Hepatocyte (in vitro differentiated cells): ENCODE measurements around the gene PARP12. TPM values are rescaled to one million over a fixed set of nuclear protein-coding genes. Genes with fewer than 3 reads are reported as not detected.

Experiments
- DNase-seq: peaks from one replicate; pipeline ENCODE4 v3.0.0-alpha.2; 2016; ENCODE audit warnings: low spot score
- H2AFZ ChIP-seq: fragments of 200-600 bp; sonication (generic); 2 replicates; pipeline ENCODE4 v1.6.0; 2016; ENCODE audit warnings: antibody characterized with exemption, mild to moderate bottlenecking
- H3K27ac ChIP-seq: fragments of 200-600 bp; sonication (generic); 2 replicates; pipeline ENCODE4 v1.5.1; 2016; ENCODE audit warnings: mild to moderate bottlenecking
- H3K27me3 ChIP-seq: fragments of 200-600 bp; sonication (generic); 2 replicates; pipeline ENCODE4 v1.6.1; 2016
- H3K36me3 ChIP-seq: fragments of 200-600 bp; sonication (generic); replicated peaks from 2 replicates; pipeline ENCODE4 v1.5.1; 2016; ENCODE audit warnings: low read depth; ENCODE audit not compliant: insufficient read depth
- H3K4me1 ChIP-seq: fragments of 200-600 bp; sonication (generic); 2 replicates; pipeline ENCODE4 v1.5.1; 2016; ENCODE audit warnings: mild to moderate bottlenecking, moderate library complexity; ENCODE audit not compliant: insufficient read depth
- H3K4me2 ChIP-seq: fragments of 200-600 bp; sonication (generic); 2 replicates; pipeline ENCODE4 v1.6.0; 2016
- H3K4me3 ChIP-seq: fragments of 200-600 bp; sonication (generic); 2 replicates; pipeline ENCODE4 v1.5.1; 2016; ENCODE audit warnings: mild to moderate bottlenecking
- H3K79me2 ChIP-seq: fragments of 200-600 bp; sonication (generic); 2 replicates; pipeline ENCODE4 v1.6.0; 2017; ENCODE audit warnings: mild to moderate bottlenecking
- H3K9me2 ChIP-seq: fragments of 200-600 bp; sonication (generic); replicated peaks from 2 replicates; pipeline ENCODE4 v1.6.0; 2017; ENCODE audit warnings: mild to moderate bottlenecking; ENCODE audit not compliant: insufficient read depth
- H3K9me3 ChIP-seq: fragments of 200-600 bp; sonication (generic); 2 replicates; pipeline ENCODE4 v1.5.1; 2016; ENCODE audit warnings: low read depth, mild to moderate bottlenecking
- H4K20me1 ChIP-seq: fragments of 200-600 bp; sonication (generic); 2 replicates; pipeline ENCODE4 v1.6.0; 2016; ENCODE audit warnings: mild to moderate bottlenecking; ENCODE audit not compliant: insufficient read depth, poor library complexity, severe bottlenecking
- EZH2 ChIP-seq: fragments of 200-600 bp; sonication (generic); IDR thresholded peaks from 2 replicates; pipeline ENCODE4 v1.6.1; 2016; ENCODE audit warnings: antibody characterized with exemption, mild to moderate bottlenecking, borderline replicate concordance
- EZH2phosphoT487 ChIP-seq: fragments of 200-600 bp; sonication (generic); IDR thresholded peaks from one replicate; pipeline ENCODE4 v1.6.1; 2018; ENCODE audit warnings: antibody characterized with exemption, mild to moderate bottlenecking, low read depth, moderate library complexity; ENCODE audit not compliant: unreplicated experiment, severe bottlenecking
- WGBS: methylation state at CpG from one replicate; pipeline ENCODE4 v1.1.6; 2016; ENCODE audit warnings: low lambda C conversion rate; ENCODE audit errors: missing lambda C conversion rate; 5-methylcytosine and 5-hydroxymethylcytosine counted together
- polyA plus RNA-seq: library from polyadenylated mRNA; unstranded; fragments of >200 nt; fragmentation: Nextera tagmentation; extraction: Ambion mirVana; gene quantifications from 2 replicates; pipeline ENCODE4 v1.2.1, GENCODE V29; 2016
- total RNA-seq: library from RNA; depleted of rRNA; stranded (reverse); fragments of >200 nt; gene quantifications from 2 replicates; pipeline ENCODE4 v1.2.3, GENCODE V29; 2014
- TF ChIP-seq, protein P1 (sequence below): fragments of 200-600 bp; sonication (generic); IDR thresholded peaks from 2 replicates; pipeline ENCODE4 v1.5.1; 2016; ENCODE audit warnings: antibody characterized with exemption, mild to moderate bottlenecking; ENCODE audit not compliant: poor library complexity

PARP12 gene
- total and polyA plus RNA-seq, 2 experiments from 2014 or later = 11.2 to 14.0 TPM

GRCh38 chr7:140078392-140078791 lies 15.6 kb upstream of the PARP12 start:
- Histone ChIP-seq H3K4me1 (no peaks in the 10 kb centered on the region), H3K27me3 (no peaks in the 10 kb centered on the region), H3K9me3 (no peaks in the 10 kb centered on the region), H3K79me2 (no peaks in the 10 kb centered on the region), H3K27ac (no peak overlapping the region), H3K4me2 (no peak overlapping the region), H2AFZ (no peak overlapping the region), H3K36me3 (no peaks in the 10 kb centered on the region), H3K4me3 (no peak overlapping the region), H3K9me2 (no peaks in the 10 kb centered on the region), H4K20me1 (no peaks in the 10 kb centered on the region)
- 92% methylated on average over 13 of the region's 13 CpGs for WGBS
- no peak for DNase-seq
- TF ChIP-seq, protein P1, sequence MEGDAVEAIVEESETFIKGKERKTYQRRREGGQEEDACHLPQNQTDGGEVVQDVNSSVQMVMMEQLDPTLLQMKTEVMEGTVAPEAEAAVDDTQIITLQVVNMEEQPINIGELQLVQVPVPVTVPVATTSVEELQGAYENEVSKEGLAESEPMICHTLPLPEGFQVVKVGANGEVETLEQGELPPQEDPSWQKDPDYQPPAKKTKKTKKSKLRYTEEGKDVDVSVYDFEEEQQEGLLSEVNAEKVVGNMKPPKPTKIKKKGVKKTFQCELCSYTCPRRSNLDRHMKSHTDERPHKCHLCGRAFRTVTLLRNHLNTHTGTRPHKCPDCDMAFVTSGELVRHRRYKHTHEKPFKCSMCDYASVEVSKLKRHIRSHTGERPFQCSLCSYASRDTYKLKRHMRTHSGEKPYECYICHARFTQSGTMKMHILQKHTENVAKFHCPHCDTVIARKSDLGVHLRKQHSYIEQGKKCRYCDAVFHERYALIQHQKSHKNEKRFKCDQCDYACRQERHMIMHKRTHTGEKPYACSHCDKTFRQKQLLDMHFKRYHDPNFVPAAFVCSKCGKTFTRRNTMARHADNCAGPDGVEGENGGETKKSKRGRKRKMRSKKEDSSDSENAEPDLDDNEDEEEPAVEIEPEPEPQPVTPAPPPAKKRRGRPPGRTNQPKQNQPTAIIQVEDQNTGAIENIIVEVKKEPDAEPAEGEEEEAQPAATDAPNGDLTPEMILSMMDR = no peak
- TF ChIP-seq EZH2 (no peak), EZH2phosphoT487 (no peak)

- Histone ChIP-seq H3K27ac (no peak overlapping the region), H3K4me3 (no peak overlapping the region), H4K20me1 (no peaks in the 10 kb centered on the region), H3K4me2 (no peak overlapping the region), H3K9me2 (no peaks in the 10 kb centered on the region), H3K36me3 (no peaks in the 10 kb centered on the region), H3K79me2 (no peaks in the 10 kb centered on the region), H3K4me1 (no peaks in the 10 kb centered on the region), H3K27me3 (no peaks in the 10 kb centered on the region), H2AFZ (no peak overlapping the region), H3K9me3 (no peaks in the 10 kb centered on the region)
- TF ChIP-seq EZH2phosphoT487 = no peak
- no peak for TF ChIP-seq EZH2
- TF ChIP-seq, protein P1 = no peak
- DNase-seq = no peak
- 78% methylated on average over 6 of the region's 6 CpGs for WGBS
These were observed 12.0 kb upstream of the PARP12 start for GRCh38 chr7:140074780-140075179.

GRCh38 chr7:140070546-140070945 lies 7.8 kb upstream of the PARP12 start:
- H3K9me2 ChIP-seq = no peaks in the 10 kb centered on the region
- H3K9me3 ChIP-seq = no peaks in the 10 kb centered on the region
- no peaks in the 10 kb centered on the region for H3K27me3 ChIP-seq
- no peak overlapping the region for H3K4me3 ChIP-seq
- no peak overlapping the region for H2AFZ ChIP-seq
- no peak overlapping the region for H3K4me2 ChIP-seq
- no peaks in the 10 kb centered on the region for H3K4me1 ChIP-seq
- TF ChIP-seq EZH2phosphoT487 (no peak), EZH2 (no peak)
- TF ChIP-seq, protein P1 = no peak
- no peaks in the 10 kb centered on the region for H4K20me1 ChIP-seq
- DNase-seq = no peak
- H3K79me2 ChIP-seq = no peaks in the 10 kb centered on the region
- no peaks in the 10 kb centered on the region for H3K36me3 ChIP-seq
- no peak overlapping the region for H3K27ac ChIP-seq

- Histone ChIP-seq H3K27me3 (no peaks in the 10 kb centered on the region), H3K79me2 (no peaks in the 10 kb centered on the region), H4K20me1 (no peaks in the 10 kb centered on the region), H3K4me3 (no peak overlapping the region), H2AFZ (no peak overlapping the region), H3K27ac (no peak overlapping the region), H3K36me3 (no peaks in the 10 kb centered on the region), H3K9me3 (no peaks in the 10 kb centered on the region), H3K4me2 (no peak overlapping the region), H3K9me2 (no peaks in the 10 kb centered on the region), H3K4me1 (no peaks in the 10 kb centered on the region)
- no peak for DNase-seq
- TF ChIP-seq EZH2phosphoT487 = no peak
- TF ChIP-seq, protein P1 = no peak
- no peak for TF ChIP-seq EZH2
- WGBS = 91% methylated on average over 4 of the region's 4 CpGs
These were observed 6.7 kb upstream of the PARP12 start for GRCh38 chr7:140069298-140069949.
